GM19452 (cell line): Measurements from ENCODE around the gene COL4A4.
"Not testable (repeated sequence)": the region's sequence is repeated elsewhere in the genome, so short reads cannot be mapped to it uniquely, and the experiment has no call there.

ENCODE experiments used
- ATAC-seq: cut with Tn5 transposase; IDR thresholded peaks from one replicate; pipeline ENCODE4 v1.9.1; 2021; ENCODE audit not compliant: unreplicated experiment

Gene COL4A4

GRCh38 chr2:227117852-227118251 is 46.2 kb downstream of the COL4A4 start:
- no peak for ATAC-seq

- no peak for ATAC-seq
Measured at GRCh38 chr2:227117027-227117426, 47.0 kb downstream of the COL4A4 start.

- no peak for ATAC-seq
Measured at GRCh38 chr2:227115761-227116160, 48.2 kb downstream of the COL4A4 start.

- no peak for ATAC-seq
Measured at GRCh38 chr2:227106845-227107759, 56.9 kb downstream of the COL4A4 start.

GRCh38 chr2:227103583-227103982 is 60.4 kb downstream of the COL4A4 start:
- no peak for ATAC-seq

GRCh38 chr2:227099340-227099739 is 64.7 kb downstream of the COL4A4 start:
- ATAC-seq: no peak

GRCh38 chr2:227098162-227098515 is 65.9 kb downstream of the COL4A4 start:
- ATAC-seq: no peak

- ATAC-seq: no peak
Measured at GRCh38 chr2:227097495-227098161, 66.4 kb downstream of the COL4A4 start.

GRCh38 chr2:227095346-227095745 is 68.7 kb downstream of the COL4A4 start:
- no peak for ATAC-seq

- peak; percentile 92 for ATAC-seq
Measured at GRCh38 chr2:227082286-227082685, 81.7 kb downstream of the COL4A4 start.

- ATAC-seq: no peak
Measured at GRCh38 chr2:227079726-227080125, 84.3 kb downstream of the COL4A4 start.

- ATAC-seq: not testable (repeated sequence)
Measured at GRCh38 chr2:227065065-227065464, 98.9 kb downstream of the COL4A4 start.

GRCh38 chr2:227058888-227059399 is 105.1 kb downstream of the COL4A4 start:
- ATAC-seq: no peak

- no peak for ATAC-seq
Measured at GRCh38 chr2:227057743-227058447, 106.1 kb downstream of the COL4A4 start.

GRCh38 chr2:227057060-227057459 is 106.9 kb downstream of the COL4A4 start:
- ATAC-seq: no peak

- ATAC-seq: no peak
Measured at GRCh38 chr2:227054006-227054405, 110.0 kb downstream of the COL4A4 start.

GRCh38 chr2:227052879-227053278 is 111.1 kb downstream of the COL4A4 start:
- no peak for ATAC-seq

GRCh38 chr2:227043981-227044380 is 120.0 kb downstream of the COL4A4 start:
- ATAC-seq: no peak

GRCh38 chr2:227038550-227039189 is 125.3 kb downstream of the COL4A4 start:
- ATAC-seq: no peak

GRCh38 chr2:227036527-227036926 is 127.5 kb downstream of the COL4A4 start:
- ATAC-seq: no peak
